IgD-negative memory B cell (primary cell): ENCODE measurements around the gene XCL2. TPM values are rescaled to one million over a fixed set of nuclear protein-coding genes. Genes with fewer than 3 reads are reported as not detected.
"Not testable (repeated sequence)": the region's sequence is repeated elsewhere in the genome, so short reads cannot be mapped to it uniquely, and the experiment has no call there.

Experiments used
- H3K27ac Mint-ChIP-seq, 3 donors: one replicate each; pipeline ENCODE4 v1.8.0; 2020 to 2022; ENCODE audit warnings: mild to moderate bottlenecking in 3 of 3, mixed read lengths in 3 of 3, moderate library complexity in 1 of 3
- H3K27me3 Mint-ChIP-seq: one replicate; pipeline ENCODE4 v1.8.0; 2021; ENCODE audit warnings: mixed read lengths
- H3K36me3 Mint-ChIP-seq: one replicate; pipeline ENCODE4 v1.8.0; 2020; ENCODE audit warnings: mild to moderate bottlenecking, mixed read lengths
- H3K4me1 Mint-ChIP-seq, 3 donors: one replicate each; pipeline ENCODE4 v1.8.0; 2020 to 2022; ENCODE audit warnings: mixed read lengths in 3 of 3, mild to moderate bottlenecking in 1 of 3
- H3K4me3 Mint-ChIP-seq, 4 donors: one replicate each; pipeline ENCODE4 v1.8.0; 2020 to 2022; ENCODE audit warnings: mild to moderate bottlenecking in 4 of 4, mixed read lengths in 4 of 4, moderate library complexity in 3 of 4
- H3K9me3 Mint-ChIP-seq, 3 donors: one replicate each; pipeline ENCODE4 v1.8.0; 2020 to 2021; ENCODE audit warnings: mixed read lengths in 3 of 3, mild to moderate bottlenecking in 1 of 3
- polyA plus RNA-seq: library from polyadenylated mRNA; unstranded; fragments of 300-500 nt; fragmentation: Illumina TruSeq; gene quantifications from one replicate; pipeline ENCODE4 v1.2.3, GENCODE V29; 2021

The XCL2 gene
- polyA plus RNA-seq, 1 donor from 2014 or later: 2.5 TPM

- peaks cover 10% of the 10 kb centered on the region for H3K27me3 Mint-ChIP-seq
- no peak overlapping the region for H3K27ac Mint-ChIP-seq
- H3K9me3 Mint-ChIP-seq: no peaks in the 10 kb centered on the region
- H3K4me3 Mint-ChIP-seq: no peak overlapping the region
- H3K36me3 Mint-ChIP-seq: peaks cover 3% of the 10 kb centered on the region
- no peaks in the 10 kb centered on the region for H3K4me1 Mint-ChIP-seq
Measured at GRCh38 chr1:168570652-168571051, 26.9 kb upstream of the XCL2 start.

DNA sequence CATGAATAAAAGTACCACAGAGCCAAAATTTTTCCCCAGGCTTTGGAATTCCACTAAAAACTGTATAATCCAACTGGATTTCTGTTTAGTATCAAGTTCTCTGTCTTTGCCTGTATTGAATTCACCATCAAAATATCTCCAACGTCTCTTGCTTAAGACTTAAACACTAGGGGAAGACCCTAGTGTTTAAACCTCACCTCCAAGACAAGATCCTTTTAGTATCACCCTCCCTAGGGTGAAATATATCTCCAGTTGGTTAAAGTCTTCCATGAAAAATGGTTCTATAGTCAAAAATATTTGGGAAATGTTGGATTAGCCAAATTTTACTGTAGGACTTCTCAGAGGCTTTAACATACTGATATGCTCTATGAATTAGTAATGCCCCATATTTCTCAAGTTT lies 24.5 kb upstream of the XCL2 start:
- Mint-ChIP-seq H3K27ac (no peak overlapping the region), H3K36me3 (peaks cover 3% of the 10 kb centered on the region), H3K4me3 (no peak overlapping the region), H3K9me3 (peaks cover 0 to 4% (median 0%) of the 10 kb centered on the region in 3 donors), H3K4me1 (no peaks in the 10 kb centered on the region), H3K27me3 (peaks cover 13% of the 10 kb centered on the region)

- H3K36me3 Mint-ChIP-seq: peaks cover under 1% of the 10 kb centered on the region
- H3K4me1 Mint-ChIP-seq: no peaks in the 10 kb centered on the region
- H3K27ac Mint-ChIP-seq: no peak overlapping the region
- peaks cover 13% of the 10 kb centered on the region for H3K27me3 Mint-ChIP-seq
- peaks cover 0 to 4% (median 4%) of the 10 kb centered on the region in 3 donors for H3K9me3 Mint-ChIP-seq
- H3K4me3 Mint-ChIP-seq: no peak overlapping the region
Measured at GRCh38 chr1:168567568-168567967, 23.8 kb upstream of the XCL2 start.

DNA sequence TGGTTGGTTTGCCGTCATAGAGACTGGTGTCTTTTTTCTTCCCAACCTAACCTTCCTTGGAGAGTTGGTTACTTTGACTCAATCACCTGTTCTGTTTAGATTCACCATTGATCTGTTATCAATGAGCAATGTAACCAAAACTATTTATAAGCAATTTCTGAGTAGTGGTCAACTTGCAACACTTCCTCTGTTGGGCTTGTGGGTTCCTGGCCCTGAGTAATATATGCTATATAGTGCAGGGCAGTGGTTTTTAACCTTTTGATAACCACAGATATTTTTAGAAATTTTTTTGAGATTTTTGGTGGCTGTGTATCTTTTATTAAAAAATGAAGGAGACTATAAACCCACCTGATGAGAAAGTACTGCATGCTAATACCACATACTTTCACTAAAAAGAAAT lies 23.2 kb upstream of the XCL2 start:
- H3K27me3 Mint-ChIP-seq: peaks cover 12% of the 10 kb centered on the region
- no peak overlapping the region for H3K4me3 Mint-ChIP-seq
- peaks cover 0 to 4% (median 4%) of the 10 kb centered on the region in 3 donors for H3K9me3 Mint-ChIP-seq
- H3K4me1 Mint-ChIP-seq: no peaks in the 10 kb centered on the region
- H3K36me3 Mint-ChIP-seq: no peaks in the 10 kb centered on the region
- H3K27ac Mint-ChIP-seq: no peak overlapping the region

- H3K9me3 Mint-ChIP-seq: peaks cover 0 to 4% (median 4%) of the 10 kb centered on the region in 3 donors
- peaks cover 13% of the 10 kb centered on the region for H3K27me3 Mint-ChIP-seq
- H3K27ac Mint-ChIP-seq: no peak overlapping the region
- H3K36me3 Mint-ChIP-seq: no peaks in the 10 kb centered on the region
- no peak overlapping the region for H3K4me3 Mint-ChIP-seq
- H3K4me1 Mint-ChIP-seq: no peaks in the 10 kb centered on the region
Measured at GRCh38 chr1:168565825-168566224, 22.0 kb upstream of the XCL2 start.

DNA sequence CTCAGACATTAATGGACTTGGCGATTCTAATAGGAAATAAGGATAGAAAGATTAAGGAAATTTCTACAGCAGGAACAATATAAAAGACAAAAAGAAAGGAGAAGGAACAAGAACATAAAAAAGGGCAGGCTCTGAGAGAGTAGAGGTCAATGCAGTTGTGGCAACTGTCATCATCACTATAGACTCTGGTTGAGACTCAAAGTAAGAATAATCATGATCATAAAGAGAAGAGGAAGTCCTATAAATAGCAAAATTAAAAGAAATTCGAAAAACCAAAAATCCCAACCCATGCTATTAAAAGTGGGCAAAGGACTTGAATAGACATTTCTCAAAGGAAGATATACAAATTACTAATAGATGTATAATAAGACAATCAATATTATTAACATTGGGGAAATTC lies 18.2 kb upstream of the XCL2 start:
- Mint-ChIP-seq H3K4me1 (no peaks in the 10 kb centered on the region), H3K36me3 (no peaks in the 10 kb centered on the region), H3K27ac (no peak overlapping the region), H3K9me3 (peaks cover 1 to 6% (median 4%) of the 10 kb centered on the region in 3 donors), H3K27me3 (peaks cover 6% of the 10 kb centered on the region), H3K4me3 (no peak overlapping the region)

- no peak overlapping the region for H3K4me3 Mint-ChIP-seq
- H3K27ac Mint-ChIP-seq: no peak overlapping the region
- peaks cover 1 to 6% (median 4%) of the 10 kb centered on the region in 3 donors for H3K9me3 Mint-ChIP-seq
- H3K4me1 Mint-ChIP-seq: no peaks in the 10 kb centered on the region
- peaks cover 6% of the 10 kb centered on the region for H3K27me3 Mint-ChIP-seq
- H3K36me3 Mint-ChIP-seq: no peaks in the 10 kb centered on the region
Measured at GRCh38 chr1:168560370-168560769, 16.6 kb upstream of the XCL2 start.

GRCh38 chr1:168556647-168557046 lies 12.8 kb upstream of the XCL2 start:
- H3K9me3 Mint-ChIP-seq: peaks cover 0 to 4% (median 1%) of the 10 kb centered on the region in 3 donors

GRCh38 chr1:168555508-168556046 lies 11.8 kb upstream of the XCL2 start:
- no peak overlapping the region for H3K27ac Mint-ChIP-seq
- H3K27me3 Mint-ChIP-seq: peaks cover 7% of the 10 kb centered on the region
- H3K36me3 Mint-ChIP-seq: no peaks in the 10 kb centered on the region
- H3K9me3 Mint-ChIP-seq: peaks cover 0 to 4% (median 1%) of the 10 kb centered on the region in 3 donors
- H3K4me3 Mint-ChIP-seq: no peak overlapping the region
- peaks cover 0 to 1% (median 0%) of the 10 kb centered on the region in 3 donors for H3K4me1 Mint-ChIP-seq

More at GRCh38 chr1:168556647-168557046, 12.8 kb upstream of the XCL2 start:
- H3K27ac Mint-ChIP-seq: no peak overlapping the region
- no peaks in the 10 kb centered on the region for H3K36me3 Mint-ChIP-seq
- no peak overlapping the region for H3K4me3 Mint-ChIP-seq
- peaks cover 6% of the 10 kb centered on the region for H3K27me3 Mint-ChIP-seq
- peaks cover 0 to 1% (median 0%) of the 10 kb centered on the region in 3 donors for H3K4me1 Mint-ChIP-seq

DNA sequence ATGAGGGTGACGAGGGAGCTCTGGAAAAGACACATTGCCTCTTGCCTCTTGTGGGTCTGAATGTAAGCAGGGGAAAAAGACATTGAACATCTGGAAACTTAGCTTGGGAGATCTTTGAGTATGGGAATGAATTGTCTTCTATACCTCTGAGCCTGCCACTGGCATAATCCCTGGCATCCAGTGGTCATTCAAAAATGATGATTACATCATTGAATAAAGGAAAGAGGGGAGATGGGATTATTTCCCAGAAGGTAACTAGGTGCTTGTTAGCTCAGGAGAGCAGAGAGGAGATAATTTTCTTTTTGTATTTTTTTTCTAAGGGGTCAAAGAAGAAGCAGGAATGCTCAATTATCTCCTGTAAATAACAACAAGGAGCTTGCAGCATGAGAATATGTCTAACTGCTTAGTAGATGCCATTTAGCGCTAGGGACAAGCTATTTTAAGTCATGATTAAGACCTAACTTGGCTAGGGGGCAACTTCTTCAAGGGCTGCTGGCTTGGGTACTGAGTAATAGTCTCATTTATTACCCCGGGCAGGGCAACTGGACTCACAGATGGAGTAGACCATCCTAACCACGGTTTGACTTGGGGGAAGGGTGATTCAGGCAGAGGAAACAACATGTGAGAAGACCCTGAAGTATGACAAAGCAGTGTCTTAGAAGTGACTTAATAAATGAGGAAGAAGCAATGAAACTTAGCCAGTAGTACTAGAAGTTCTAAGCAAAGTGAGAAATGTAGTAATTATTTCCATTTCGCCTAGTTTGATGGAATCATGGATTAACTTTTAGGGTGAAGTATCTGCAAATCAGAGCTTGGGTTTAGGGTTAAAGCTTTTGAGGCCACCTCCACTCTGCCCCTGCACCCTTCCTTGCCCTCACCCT lies 11.0 kb upstream of the XCL2 start:
- peaks cover 7% of the 10 kb centered on the region for H3K27me3 Mint-ChIP-seq
- H3K4me3 Mint-ChIP-seq: no peak overlapping the region
- peaks cover 0 to 2% (median 1%) of the 10 kb centered on the region in 3 donors for H3K9me3 Mint-ChIP-seq
- H3K4me1 Mint-ChIP-seq: peaks cover 0 to 1% (median 0%) of the 10 kb centered on the region in 3 donors
- H3K36me3 Mint-ChIP-seq: no peaks in the 10 kb centered on the region
- no peak overlapping the region for H3K27ac Mint-ChIP-seq

DNA sequence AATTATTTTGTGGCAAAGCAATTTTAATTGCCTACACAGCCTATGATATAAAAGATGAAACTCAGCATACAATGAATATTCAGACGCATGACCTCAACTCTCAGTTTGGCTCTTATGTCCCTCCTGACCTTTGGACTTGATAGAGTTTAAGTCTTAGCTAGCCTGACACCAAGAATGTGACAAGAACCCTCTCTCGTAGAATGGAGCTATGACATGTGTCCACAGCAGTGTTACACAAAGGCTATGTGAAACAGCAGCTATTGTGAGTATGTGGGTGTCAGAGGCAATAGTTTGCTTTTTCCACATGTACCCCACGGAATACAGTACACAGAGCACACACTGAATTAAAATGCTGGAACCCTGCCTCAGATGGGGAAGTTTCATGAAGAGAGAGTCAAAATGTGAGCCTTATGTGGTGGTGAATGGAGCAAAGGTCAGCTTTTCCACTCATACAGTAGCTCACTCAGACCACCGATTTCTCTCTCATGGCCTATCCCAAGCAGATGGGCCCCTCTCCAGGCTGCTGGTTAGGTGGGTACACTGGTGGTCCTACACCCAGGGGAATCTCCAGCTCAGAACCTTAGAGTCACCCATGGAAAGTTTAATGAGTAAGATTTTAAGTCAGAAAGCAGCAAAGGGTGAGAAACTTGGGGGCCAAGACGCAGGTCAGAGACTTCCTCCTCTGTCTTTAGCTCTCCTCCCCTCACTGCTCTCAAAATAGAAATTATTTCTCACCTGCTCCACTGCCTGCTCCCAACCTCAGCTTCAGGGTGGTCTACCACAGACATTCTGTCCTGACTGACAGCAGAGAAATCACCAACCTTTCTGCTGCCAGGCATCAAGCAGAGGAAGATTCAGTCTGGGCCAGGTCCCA lies 10.1 kb upstream of the XCL2 start:
- H3K4me3 Mint-ChIP-seq: no peak overlapping the region

GRCh38 chr1:168552961-168553360 lies 9.2 kb upstream of the XCL2 start:
- H3K4me1 Mint-ChIP-seq: peaks cover 0 to 1% (median 0%) of the 10 kb centered on the region in 3 donors
- H3K27ac Mint-ChIP-seq: no peak overlapping the region
- H3K9me3 Mint-ChIP-seq: peaks cover 0 to 5% (median 1%) of the 10 kb centered on the region in 3 donors
- H3K36me3 Mint-ChIP-seq: no peaks in the 10 kb centered on the region
- H3K4me3 Mint-ChIP-seq: peak overlapping the region in 1 of 4 donors; percentile 30
- H3K27me3 Mint-ChIP-seq: peaks cover 7% of the 10 kb centered on the region

More for the DNA sequence above, 10.1 kb upstream of the XCL2 start:
- H3K27me3 Mint-ChIP-seq: peaks cover 7% of the 10 kb centered on the region
- H3K9me3 Mint-ChIP-seq: peaks cover 0 to 5% (median 1%) of the 10 kb centered on the region in 3 donors
- H3K27ac Mint-ChIP-seq: no peak overlapping the region
- peaks cover 0 to 1% (median 0%) of the 10 kb centered on the region in 3 donors for H3K4me1 Mint-ChIP-seq
- H3K36me3 Mint-ChIP-seq: no peaks in the 10 kb centered on the region

- H3K4me3 Mint-ChIP-seq: no peak overlapping the region
- no peak overlapping the region for H3K27ac Mint-ChIP-seq
- H3K27me3 Mint-ChIP-seq: peaks cover 7% of the 10 kb centered on the region
- peaks cover 0 to 5% (median 0%) of the 10 kb centered on the region in 3 donors for H3K9me3 Mint-ChIP-seq
- H3K4me1 Mint-ChIP-seq: peaks cover 0 to 1% (median 0%) of the 10 kb centered on the region in 3 donors
- no peaks in the 10 kb centered on the region for H3K36me3 Mint-ChIP-seq
Measured at GRCh38 chr1:168551688-168552087, 7.9 kb upstream of the XCL2 start.

GRCh38 chr1:168550971-168551370 lies 7.2 kb upstream of the XCL2 start:
- Mint-ChIP-seq H3K27me3 (peaks cover 9% of the 10 kb centered on the region), H3K4me1 (peaks cover 0 to 1% (median 0%) of the 10 kb centered on the region in 3 donors), H3K4me3 (no peak overlapping the region), H3K36me3 (no peaks in the 10 kb centered on the region), H3K9me3 (peaks cover 0 to 7% (median 0%) of the 10 kb centered on the region in 3 donors), H3K27ac (no peak overlapping the region)

DNA sequence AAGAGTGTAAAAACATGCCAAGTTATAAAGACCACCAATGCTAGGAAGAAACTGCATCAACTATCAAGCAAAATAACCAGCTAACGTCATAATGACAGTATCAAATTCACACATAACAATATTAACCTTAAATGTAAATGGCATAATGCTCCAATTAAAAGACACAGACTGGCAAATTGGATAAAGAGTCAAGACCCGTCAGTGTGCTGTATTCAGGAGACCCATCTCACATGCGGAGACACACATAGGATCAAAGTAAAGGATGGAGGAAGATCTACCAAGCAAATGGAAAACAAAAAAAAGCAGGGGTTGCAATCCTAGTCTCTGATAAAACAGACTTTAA lies 2.7 kb upstream of the XCL2 start:
- H3K36me3 Mint-ChIP-seq, H3K9me3 Mint-ChIP-seq, H3K27ac Mint-ChIP-seq, H3K4me3 Mint-ChIP-seq, H3K4me1 Mint-ChIP-seq: not testable (repeated sequence)
- H3K27me3 Mint-ChIP-seq: peaks cover 11% of the 10 kb centered on the region
